Bronchial epithelial cell (primary cell): ENCODE measurements around the gene TCF7L2. TPM values are rescaled to one million over a fixed set of nuclear protein-coding genes. Genes with fewer than 3 reads are reported as not detected.
A peak's percentile ranks its signal among the peaks of the same experiment; 100 is the strongest.

ENCODE experiments used
- DNase-seq: peaks from one replicate; pipeline ENCODE4 v3.0.0-alpha.2; 2010; ENCODE audit warnings: low read depth
- FAIRE-seq: peaks from 2 replicates; lab custom pipeline; 2011; peaks lifted over from hg19 to GRCh38; lab: Jason Lieb, UNC
- H3K27me3 ChIP-seq: 2 replicates; pipeline ENCODE4 v1.5.1; 2011; ENCODE audit warnings: low read length; ENCODE audit not compliant: control insufficient read depth, insufficient read depth
- H3K36me3 ChIP-seq: 2 replicates; pipeline ENCODE4 v1.5.1; 2011; ENCODE audit warnings: low read length; ENCODE audit not compliant: control insufficient read depth, insufficient read depth
- H3K4me3 ChIP-seq: 2 replicates; pipeline ENCODE4 v1.5.1; 2011; ENCODE audit warnings: mild to moderate bottlenecking, low read depth, low read length, control low read depth
- CTCF ChIP-seq: IDR thresholded peaks from 2 replicates; pipeline ENCODE4 v1.5.1; 2011; ENCODE audit warnings: mild to moderate bottlenecking, moderate library complexity, low read length, control low read depth, inconsistent platforms; ENCODE audit not compliant: insufficient read depth, severe bottlenecking
- total RNA-seq: library from RNA; depleted of rRNA; stranded (reverse); fragments of >200 nt; gene quantifications from 2 replicates; pipeline ENCODE4 v1.2.1, GENCODE V29; 2014

Gene TCF7L2
- total RNA-seq, 1 donor from 2014 or later: 1.1 TPM

- Histone ChIP-seq H3K4me3 (no peak overlapping the region), H3K27me3 (no peaks in the 10 kb centered on the region), H3K36me3 (no peaks in the 10 kb centered on the region)
- DNase-seq: no peak
- TF ChIP-seq CTCF: no peak
- no peak for FAIRE-seq
Observed at GRCh38 chr10:112917681-112918080, 32.4 kb upstream of the TCF7L2 start.

GRCh38 chr10:112918771-112919170 is 31.3 kb upstream of the TCF7L2 start:
- H3K4me3 ChIP-seq: no peak overlapping the region
- DNase-seq (no peak), FAIRE-seq (no peak)
- H3K27me3 ChIP-seq: no peaks in the 10 kb centered on the region
- TF ChIP-seq CTCF: no peak
- H3K36me3 ChIP-seq: no peaks in the 10 kb centered on the region

GRCh38 chr10:112919721-112920120 is 30.3 kb upstream of the TCF7L2 start:
- no peak for TF ChIP-seq CTCF
- Histone ChIP-seq H3K4me3 (no peak overlapping the region), H3K36me3 (no peaks in the 10 kb centered on the region), H3K27me3 (no peaks in the 10 kb centered on the region)
- FAIRE-seq (peak; percentile 93), DNase-seq (peak; percentile 95)

GRCh38 chr10:112926906-112927688 is 22.9 kb upstream of the TCF7L2 start:
- FAIRE-seq (no peak), DNase-seq (no peak)
- no peaks in the 10 kb centered on the region for H3K27me3 ChIP-seq
- no peaks in the 10 kb centered on the region for H3K36me3 ChIP-seq
- TF ChIP-seq CTCF: no peak
- no peak overlapping the region for H3K4me3 ChIP-seq

- no peak for TF ChIP-seq CTCF
- Histone ChIP-seq H3K36me3 (no peaks in the 10 kb centered on the region), H3K4me3 (no peak overlapping the region), H3K27me3 (no peaks in the 10 kb centered on the region)
- FAIRE-seq (no peak), DNase-seq (no peak)
Observed at GRCh38 chr10:112927980-112928379, 22.1 kb upstream of the TCF7L2 start.

- DNase-seq: no peak
- Histone ChIP-seq H3K4me3 (no peak overlapping the region), H3K27me3 (no peaks in the 10 kb centered on the region), H3K36me3 (no peaks in the 10 kb centered on the region)
- TF ChIP-seq CTCF: no peak
- no peak for FAIRE-seq
Observed at GRCh38 chr10:112932658-112933057, 17.4 kb upstream of the TCF7L2 start.
